Fibroblast of pulmonary artery (primary cell): Measurements from ENCODE around the gene OXLD1.

Source experiments
- DNase-seq: peaks from one replicate; pipeline ENCODE4 v3.0.0-alpha.2; 2010; ENCODE audit warnings: low read depth
- H3K4me3 ChIP-seq: replicated peaks from 2 replicates; pipeline ENCODE4 v1.5.1; 2011; ENCODE audit warnings: low read depth, mild to moderate bottlenecking, control low read depth, low read length, moderate library complexity
- TF ChIP-seq, protein P1 (sequence below): IDR thresholded peaks from 2 replicates; pipeline ENCODE4 v1.5.1; 2011; ENCODE audit warnings: mild to moderate bottlenecking, control low read depth, low read length, inconsistent platforms; ENCODE audit errors: missing control alignments

The OXLD1 gene

DNA sequence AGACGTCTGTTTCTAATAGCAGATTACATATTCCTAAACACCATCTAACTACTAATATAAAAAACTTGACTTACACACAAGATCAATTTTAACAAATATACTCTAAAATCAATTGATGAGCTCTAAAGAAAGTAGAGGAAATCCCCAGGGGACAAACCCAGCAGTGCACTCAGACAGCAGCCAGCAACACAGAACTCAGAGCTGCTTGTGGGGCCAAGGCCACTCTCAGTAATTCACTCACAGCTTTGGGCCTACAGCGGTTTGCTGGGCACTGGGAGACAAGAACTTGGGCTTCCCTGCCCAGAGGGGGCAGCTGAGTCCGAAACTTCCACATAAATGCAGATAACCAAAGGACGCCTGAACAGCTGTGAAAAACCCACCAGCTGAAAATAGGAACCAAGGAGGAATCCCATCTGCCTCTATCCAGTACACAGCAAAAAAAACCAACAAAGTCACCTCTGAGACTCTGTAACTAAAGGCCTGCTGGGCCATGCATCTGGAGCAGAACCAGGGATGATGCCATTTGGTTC, 50.9 kb downstream of the OXLD1 start:
- TF ChIP-seq, protein P1, sequence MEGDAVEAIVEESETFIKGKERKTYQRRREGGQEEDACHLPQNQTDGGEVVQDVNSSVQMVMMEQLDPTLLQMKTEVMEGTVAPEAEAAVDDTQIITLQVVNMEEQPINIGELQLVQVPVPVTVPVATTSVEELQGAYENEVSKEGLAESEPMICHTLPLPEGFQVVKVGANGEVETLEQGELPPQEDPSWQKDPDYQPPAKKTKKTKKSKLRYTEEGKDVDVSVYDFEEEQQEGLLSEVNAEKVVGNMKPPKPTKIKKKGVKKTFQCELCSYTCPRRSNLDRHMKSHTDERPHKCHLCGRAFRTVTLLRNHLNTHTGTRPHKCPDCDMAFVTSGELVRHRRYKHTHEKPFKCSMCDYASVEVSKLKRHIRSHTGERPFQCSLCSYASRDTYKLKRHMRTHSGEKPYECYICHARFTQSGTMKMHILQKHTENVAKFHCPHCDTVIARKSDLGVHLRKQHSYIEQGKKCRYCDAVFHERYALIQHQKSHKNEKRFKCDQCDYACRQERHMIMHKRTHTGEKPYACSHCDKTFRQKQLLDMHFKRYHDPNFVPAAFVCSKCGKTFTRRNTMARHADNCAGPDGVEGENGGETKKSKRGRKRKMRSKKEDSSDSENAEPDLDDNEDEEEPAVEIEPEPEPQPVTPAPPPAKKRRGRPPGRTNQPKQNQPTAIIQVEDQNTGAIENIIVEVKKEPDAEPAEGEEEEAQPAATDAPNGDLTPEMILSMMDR: no peak
- DNase-seq: no peak
- H3K4me3 ChIP-seq: no peak overlapping the region
